ENCODE results near the gene ABHD13.
"Not testable (repeated sequence)": the region's sequence is repeated elsewhere in the genome, so short reads cannot be mapped to it uniquely, and the experiment has no call there.

The ABHD13 gene

DNA sequence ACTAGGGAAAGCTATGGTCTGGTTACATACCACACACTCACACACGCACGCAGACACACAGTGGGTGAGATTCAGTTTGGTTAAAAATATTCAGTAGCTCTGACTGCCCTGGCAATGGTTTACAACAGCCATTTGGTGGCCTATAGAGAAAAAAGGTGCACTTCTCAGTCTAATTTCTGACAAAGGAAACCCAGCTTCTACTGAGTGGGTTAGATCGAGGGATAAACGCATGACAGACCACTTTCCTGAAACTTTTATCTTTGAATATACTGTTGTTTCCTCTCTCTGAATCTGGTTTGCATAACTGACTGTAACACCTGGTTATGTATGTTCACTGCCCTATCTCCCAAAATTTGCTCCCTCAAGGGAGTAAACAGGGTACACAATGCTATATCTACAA, 5.3 kb upstream of the ABHD13 start:
- no peak for TF ChIP-seq POLR2A (IDR thresholded peaks at IDR 0.05; ENCODE audit: low read length)
- TF ChIP-seq GATA1 (IDR thresholded peaks at IDR 0.05; ENCODE audit: low read depth, low read length) = no peak

DNA sequence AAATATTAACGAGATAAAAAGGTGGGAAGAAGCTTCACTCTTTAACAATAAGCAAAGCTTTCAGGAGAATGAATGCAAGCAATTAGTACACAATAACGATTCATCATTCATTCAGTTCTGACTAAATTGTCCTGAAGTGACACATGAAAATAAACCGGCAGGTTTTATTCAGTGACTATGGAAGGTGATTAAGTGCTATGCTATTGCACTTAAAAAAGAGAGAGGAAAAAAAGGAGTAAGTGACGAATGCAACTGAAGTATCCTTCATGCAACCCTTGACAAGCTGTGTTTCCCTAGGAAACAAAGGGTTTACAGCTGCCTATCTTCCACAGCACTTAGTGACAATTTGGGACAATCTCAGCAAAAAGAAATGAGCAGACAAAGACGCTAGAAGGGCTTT, 4.2 kb upstream of the ABHD13 start:
- TF ChIP-seq GATA1 (IDR thresholded peaks at IDR 0.05; ENCODE audit: low read depth, low read length) (no peak), POLR2A (IDR thresholded peaks at IDR 0.05; ENCODE audit: low read length) (no peak)
- no peak for DNase-seq

More for the DNA sequence above, 5.3 kb upstream of the ABHD13 start:
- no peak for DNase-seq

DNA sequence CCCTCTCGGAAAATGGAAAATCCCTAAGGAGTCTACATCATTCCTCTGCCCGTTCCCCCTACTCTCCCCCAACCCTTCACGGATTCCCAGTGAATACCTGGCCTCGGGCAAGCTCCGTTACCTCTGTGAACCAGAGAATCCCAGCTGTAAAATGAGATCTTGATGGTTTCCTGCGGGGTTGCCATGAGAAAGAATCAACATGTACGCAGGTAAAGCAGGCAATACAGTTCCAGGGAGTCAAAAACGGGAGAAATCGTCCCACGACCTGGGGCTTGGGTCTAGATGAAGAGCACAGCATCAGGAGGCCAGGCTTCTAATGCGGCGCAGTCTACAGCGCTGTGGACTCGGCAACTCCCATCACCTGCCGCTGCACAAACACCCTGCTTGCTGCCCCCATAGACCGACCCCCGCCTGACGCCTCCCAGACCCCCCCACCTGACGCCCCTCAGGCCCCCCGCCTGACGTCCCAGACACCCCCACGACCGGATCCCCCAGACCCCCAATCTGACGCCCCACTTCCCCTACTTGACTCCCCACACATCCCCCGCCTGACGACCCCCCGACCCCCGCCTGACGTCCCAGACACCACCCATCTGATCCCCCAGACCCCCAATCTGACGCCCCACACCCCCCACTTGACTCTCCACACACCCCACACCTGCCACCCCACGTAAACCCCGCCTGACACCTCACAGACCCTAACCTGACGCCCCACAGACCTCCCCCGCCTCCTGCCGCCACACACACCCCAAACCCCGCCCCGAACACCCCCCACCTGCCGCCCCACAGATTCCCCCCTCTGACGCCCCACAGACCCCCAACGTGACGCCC, 3.5 kb upstream of the ABHD13 start:
- peak in 1 of 2 experiments; percentile 9 for DNase-seq
- no peak for TF ChIP-seq GATA1 (IDR thresholded peaks at IDR 0.05; ENCODE audit: low read depth, low read length)
- no peak for TF ChIP-seq POLR2A (IDR thresholded peaks at IDR 0.05; ENCODE audit: low read length)

DNA sequence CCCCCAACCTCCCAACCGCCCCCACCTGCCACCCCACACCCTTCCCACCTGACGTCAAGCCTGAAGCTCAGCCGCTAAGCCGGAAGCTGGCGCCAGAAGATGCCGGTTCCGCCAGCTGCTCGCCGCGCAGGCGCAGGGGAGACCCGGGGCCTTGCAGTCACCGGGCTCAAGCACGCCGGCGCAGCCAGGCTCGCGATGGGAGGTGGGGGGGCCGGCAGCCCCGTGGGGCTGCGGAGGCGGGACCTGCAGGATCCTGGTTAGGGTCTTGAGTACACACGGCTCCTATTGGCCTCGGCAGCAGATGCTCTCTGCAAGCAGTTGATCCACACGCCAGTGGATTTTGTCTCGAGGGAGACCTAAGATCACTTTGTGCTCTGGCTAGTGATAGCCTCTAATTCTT, 2.8 kb upstream of the ABHD13 start, which contains the start of gene LIG4:
LIG4 (minus strand) TSS at position 101 of the 400 bp plus-strand sequence. CDS start 4,268 bp downstream, outside the sequence.
- peak; percentile 65 for TF ChIP-seq POLR2A (IDR thresholded peaks at IDR 0.05; ENCODE audit: low read length)
- TF ChIP-seq GATA1 (IDR thresholded peaks at IDR 0.05; ENCODE audit: low read depth, low read length) = no peak
- peak; percentile 93 to 94 for DNase-seq

DNA sequence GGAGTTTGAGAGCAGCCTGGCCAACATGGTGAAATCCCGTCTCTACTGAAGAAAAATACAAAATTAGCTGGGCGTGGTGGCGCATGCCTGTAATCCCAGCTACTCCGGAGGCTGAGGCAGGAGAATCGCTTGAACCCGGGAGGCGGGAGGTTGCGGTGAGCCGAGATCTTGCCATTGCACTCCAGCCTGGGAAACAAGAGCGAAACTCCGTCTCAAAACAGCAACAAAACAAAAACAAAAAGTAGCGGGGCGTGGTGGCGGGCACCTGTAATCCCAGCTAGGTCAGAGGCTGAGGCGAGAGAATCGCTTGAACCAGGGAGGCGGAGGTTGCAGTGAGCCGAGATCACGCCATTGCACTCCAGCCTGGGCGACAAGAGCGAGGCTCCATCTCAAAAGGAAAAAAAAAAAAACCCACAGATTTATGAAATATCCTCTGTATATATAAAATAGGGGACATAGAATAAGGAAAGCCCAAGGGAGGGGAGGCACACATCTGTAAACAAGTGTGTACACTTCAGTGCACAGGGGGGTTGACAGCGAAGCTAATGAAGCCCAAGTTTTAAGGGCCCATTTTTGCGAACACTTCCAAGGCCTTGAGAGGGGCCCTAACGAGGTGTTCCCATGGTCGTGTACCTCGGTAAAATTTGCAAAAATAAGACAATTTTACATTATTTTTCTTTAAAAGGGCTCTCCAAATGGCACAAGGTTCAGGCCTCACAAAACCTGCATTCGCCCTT, 717 bp upstream of the ABHD13 start:
- not testable (repeated sequence) for DNase-seq

DNA sequence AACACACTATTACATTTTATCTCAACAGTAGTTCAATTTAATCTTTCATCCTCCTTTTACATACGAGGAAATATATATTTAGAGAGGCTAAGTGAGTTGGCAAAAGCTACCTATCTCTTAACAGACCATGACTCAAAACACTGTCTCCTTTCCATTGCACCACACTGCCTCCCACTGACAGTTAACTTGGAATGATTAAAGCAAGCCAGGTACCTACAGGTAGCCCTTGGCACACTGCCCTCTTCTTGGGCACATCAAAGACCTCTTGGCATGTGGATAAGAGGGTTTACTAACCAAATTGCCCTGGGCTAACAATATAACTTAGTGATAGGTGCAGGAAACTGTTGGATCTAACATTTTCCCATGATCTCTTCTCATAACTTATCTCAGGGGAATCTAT, 1.8 kb downstream of the ABHD13 start:
- peak; percentile 12 to 47 for DNase-seq
- TF ChIP-seq POLR2A (IDR thresholded peaks at IDR 0.05; ENCODE audit: low read length) (no peak), GATA1 (IDR thresholded peaks at IDR 0.05; ENCODE audit: low read depth, low read length) (no peak)

DNA sequence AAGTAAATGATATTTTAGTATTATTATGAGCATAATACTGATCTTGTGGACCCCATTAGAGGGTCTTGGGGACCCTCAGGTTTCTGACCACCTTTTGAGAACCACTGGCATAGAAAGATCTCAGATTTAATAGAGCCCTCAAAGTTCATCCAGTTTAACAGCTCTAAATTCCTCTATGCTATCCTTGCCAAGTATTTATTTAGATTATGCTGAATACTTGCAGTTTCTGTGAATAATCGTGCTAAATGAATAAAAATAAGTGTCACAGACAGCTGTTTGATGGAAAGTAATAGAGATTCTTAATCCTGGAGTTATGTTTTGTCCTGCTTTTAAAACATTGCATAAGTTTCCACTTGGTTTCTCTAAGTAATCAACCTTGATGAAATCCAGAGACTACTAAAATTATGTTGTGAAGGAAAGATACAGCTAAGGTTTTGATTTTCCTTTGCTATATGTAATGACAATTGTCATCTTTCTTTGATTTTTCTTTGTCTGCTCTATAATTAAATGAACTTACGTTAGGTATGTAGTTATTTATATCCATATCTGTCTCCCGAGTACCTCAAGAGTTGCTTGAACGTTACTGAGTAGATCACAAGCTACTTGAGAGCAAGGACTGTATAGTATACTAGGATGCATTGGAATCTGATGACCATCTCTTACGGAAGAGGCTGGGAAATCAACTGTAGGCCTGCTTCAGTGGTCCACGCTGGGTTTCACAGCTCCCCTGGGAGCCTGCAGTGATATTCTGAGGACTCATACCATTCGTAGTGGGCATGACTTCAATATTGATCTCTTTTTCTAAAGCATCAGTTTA, 5.7 kb downstream of the ABHD13 start:
- TF ChIP-seq GATA1 (IDR thresholded peaks at IDR 0.05; ENCODE audit: low read depth, low read length) = no peak
- TF ChIP-seq POLR2A (IDR thresholded peaks at IDR 0.05; ENCODE audit: low read length) = no peak
- no peak for DNase-seq

DNA sequence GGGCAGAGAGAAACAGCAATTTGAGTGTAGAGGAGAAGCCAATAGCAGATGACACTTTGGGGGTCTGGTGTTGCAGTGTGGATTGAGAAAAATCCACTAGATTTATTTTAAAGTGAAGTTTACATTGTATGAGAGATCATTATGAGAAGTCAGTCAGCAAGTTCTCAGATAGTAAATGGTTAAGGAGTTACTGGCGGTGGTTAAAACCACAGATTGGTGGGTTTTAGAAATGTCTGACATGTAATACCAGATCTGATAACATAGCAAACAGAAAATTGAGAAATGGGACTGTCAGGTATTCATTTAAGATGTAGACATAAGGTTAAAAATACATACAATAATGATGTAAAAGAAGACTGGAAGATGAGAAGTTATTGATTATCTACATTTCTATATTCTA, 7.2 kb downstream of the ABHD13 start:
- TF ChIP-seq GATA1 (IDR thresholded peaks at IDR 0.05; ENCODE audit: low read depth, low read length) = no peak
- TF ChIP-seq POLR2A (IDR thresholded peaks at IDR 0.05; ENCODE audit: low read length) = no peak
- no peak for DNase-seq

DNA sequence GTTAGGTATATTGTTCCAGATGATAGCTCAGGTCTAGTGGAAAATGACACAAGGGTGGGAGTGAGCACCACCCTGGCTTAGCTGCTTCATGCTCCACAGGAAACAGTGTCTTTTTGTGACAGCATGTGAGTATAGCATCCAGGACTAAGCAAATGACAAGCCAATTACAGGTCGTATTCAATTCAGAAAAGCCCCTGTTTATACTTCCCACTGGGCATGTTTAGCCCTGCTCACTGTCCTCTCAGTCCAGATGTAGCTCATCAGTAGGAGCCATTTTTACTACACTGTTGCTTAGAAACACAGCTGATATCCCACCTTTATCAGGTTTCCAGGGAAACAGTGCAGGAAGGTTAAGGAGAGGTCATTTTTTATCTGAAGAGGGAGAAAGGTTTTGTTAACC, 8.0 kb downstream of the ABHD13 start:
- TF ChIP-seq GATA1 (IDR thresholded peaks at IDR 0.05; ENCODE audit: low read depth, low read length) (no peak), POLR2A (IDR thresholded peaks at IDR 0.05; ENCODE audit: low read length) (no peak)
- peak; percentile 3 to 12 for DNase-seq

DNA sequence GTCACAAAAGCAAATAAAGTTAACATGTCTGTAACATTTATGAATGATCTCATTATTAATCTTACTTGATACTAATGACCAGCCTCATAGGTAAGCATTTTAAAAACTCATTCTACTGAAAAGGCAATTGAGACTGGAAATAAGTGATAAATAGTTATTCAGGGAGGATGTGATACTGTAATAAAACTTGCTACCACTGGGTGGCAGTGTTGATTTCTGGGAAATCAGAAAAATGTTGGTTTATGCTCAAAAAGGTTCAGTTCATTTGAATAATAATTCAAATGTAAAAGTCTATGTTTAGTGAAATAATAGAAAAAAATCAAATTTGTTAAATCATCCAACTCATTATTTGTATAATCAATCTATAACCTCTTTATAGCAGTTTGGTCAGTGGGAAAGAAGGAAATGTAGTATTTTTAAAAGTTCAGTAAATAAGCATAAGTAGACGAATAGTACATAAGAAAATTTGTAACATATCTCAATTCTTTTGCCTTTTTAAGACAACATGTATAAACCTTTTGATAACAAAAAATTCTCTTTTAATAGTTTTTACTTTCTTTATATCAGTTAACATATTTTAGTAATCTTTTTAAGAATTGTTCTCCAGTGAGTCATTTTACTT, 9.6 kb downstream of the ABHD13 start:
- TF ChIP-seq POLR2A (IDR thresholded peaks at IDR 0.05; ENCODE audit: low read length) (no peak), GATA1 (IDR thresholded peaks at IDR 0.05; ENCODE audit: low read depth, low read length) (no peak)
- DNase-seq = peak; percentile 52 to 69

DNA sequence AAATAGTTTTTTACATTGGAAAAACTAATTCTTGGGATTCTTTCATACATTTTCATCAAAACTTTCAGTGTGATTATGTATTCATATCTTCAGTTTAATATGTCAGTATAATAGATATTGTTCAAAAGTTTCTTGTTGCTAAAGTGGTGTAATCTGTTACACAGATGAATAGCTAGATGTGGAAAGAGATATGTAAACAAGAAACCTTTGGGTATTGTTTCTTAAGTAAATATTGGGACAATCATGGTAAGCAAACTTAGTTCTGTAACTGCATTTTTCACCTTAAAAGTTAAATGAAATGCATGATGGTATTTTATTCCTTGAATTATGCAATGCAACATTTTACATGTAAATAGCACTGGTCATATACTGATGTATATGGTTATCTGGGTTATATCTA, 12.2 kb downstream of the ABHD13 start:
- no peak for TF ChIP-seq POLR2A (IDR thresholded peaks at IDR 0.05; ENCODE audit: low read length)
- no peak for TF ChIP-seq GATA1 (IDR thresholded peaks at IDR 0.05; ENCODE audit: low read depth, low read length)
- no peak for DNase-seq

DNA sequence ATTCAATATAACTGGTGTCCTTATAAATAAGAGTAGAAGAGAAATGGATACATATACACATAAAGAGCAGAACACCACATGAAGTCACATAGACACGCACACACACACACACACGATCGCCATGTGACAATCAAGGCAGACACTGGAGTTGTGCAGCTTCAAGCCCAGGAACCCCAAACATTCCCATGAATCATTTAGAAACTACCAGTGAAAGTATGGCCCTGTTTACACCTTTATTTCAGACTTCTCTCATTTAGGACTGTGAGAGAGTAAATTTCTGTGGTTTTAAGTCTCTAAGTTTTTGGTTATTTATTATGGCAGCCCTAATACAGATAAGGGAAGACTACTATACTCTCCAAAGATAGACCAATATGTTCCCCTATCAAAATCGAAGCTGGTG, 31.0 kb downstream of the ABHD13 start:
- TF ChIP-seq GATA1 (IDR thresholded peaks at IDR 0.05; ENCODE audit: low read depth, low read length) (no peak), POLR2A (IDR thresholded peaks at IDR 0.05; ENCODE audit: low read length) (no peak)
- DNase-seq = no peak

DNA sequence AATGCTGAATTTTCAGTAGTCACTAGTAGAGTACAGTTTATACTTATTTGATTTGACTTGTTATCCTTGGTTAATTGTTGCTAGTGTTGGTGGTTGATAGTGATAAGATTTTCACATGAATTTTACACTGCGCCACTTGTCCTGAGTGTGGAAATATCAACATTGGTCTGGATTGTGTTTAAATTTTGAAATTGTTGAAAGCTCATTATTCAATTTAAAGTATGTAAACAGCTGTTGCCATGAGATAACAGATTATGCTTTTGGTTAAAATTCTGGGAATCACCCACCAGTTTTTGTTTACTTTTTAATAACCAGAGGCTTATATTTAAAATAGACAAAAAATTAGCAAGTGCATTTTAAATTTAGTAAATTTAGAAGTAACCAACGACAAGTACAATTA, 39.1 kb downstream of the ABHD13 start:
- no peak for TF ChIP-seq GATA1 (IDR thresholded peaks at IDR 0.05; ENCODE audit: low read depth, low read length)
- no peak for TF ChIP-seq POLR2A (IDR thresholded peaks at IDR 0.05; ENCODE audit: low read length)
- no peak for DNase-seq
